ENCODE measurements around the gene MNT. TPM values are rescaled to one million over a fixed set of nuclear protein-coding genes. Genes with fewer than 3 reads are reported as not detected.

The MNT gene
- total and polyA plus RNA-seq, 9 of the 15 experiments (the other 6 are each of a cell fraction or from before 2014, with no cell fraction given): 0.18 to 23.8 (median 5.3) TPM

DNA sequence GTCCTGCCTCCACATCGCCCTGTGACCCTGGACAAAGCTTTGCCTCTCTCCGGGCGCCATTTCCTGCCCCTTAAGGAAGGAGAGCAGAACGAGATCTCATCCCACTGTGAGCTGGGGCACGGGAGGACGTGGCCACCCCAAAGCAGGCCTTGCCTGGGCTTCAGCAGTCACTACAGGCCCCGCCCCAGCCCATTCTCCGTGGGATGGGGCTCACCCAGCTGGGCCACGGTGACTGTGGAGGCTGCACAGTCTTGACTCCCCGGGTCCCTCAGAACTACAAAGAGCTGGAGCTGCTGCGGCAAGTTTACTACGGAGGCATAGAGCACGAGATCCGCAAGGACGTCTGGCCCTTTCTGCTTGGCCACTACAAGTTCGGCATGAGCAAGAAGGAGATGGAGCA, 28.2 kb downstream of the MNT start:
- ChIA-PET POLR2A (interaction anchor here (0.9 kb wide), 1 partner anchor 27 kb away, joined by 3 read pairs; no protein-coding TSS in a partner anchor), CTCF (ENCODE audit: low intra/inter-chr PET ratio) (no interaction called here)
- no peak for ATAC-seq
- no peak for TF ChIP-seq ZNF507 (tag; conservative IDR thresholded peaks at IDR 0.05)
- Histone ChIP-seq H3K27ac (ENCODE audit: extremely low read depth, low read depth, low read length) (no peak overlapping the region), H3K9me3 (replicated peaks; ENCODE audit: control insufficient read depth, insufficient read depth, low read depth, low read length) (no peaks in the 10 kb centered on the region), H4K20me1 (replicated peaks; ENCODE audit: control insufficient read depth, insufficient read depth, low read length) (no peaks in the 10 kb centered on the region), H3K4me1 (replicated peaks in 1 of 2; ENCODE audit: control insufficient read depth in 2 of 2, insufficient read depth in 2 of 2, low read length in 2 of 2) (peaks cover 0 to 16% of the 10 kb centered on the region in 2 experiments; a peak in 3 of 5 replicates), H3K9me1 (ENCODE audit: control insufficient read depth, insufficient read depth, low read length) (no peaks in the 10 kb centered on the region), H3K79me2 (ENCODE audit: control insufficient read depth, insufficient read depth, low read length) (no peaks in the 10 kb centered on the region), H2AFZ (ENCODE audit: low read depth, low read length) (no peak overlapping the region), H3K9ac (ENCODE audit: insufficient read depth in 1 of 2, low read depth in 2 of 2, low read length in 2 of 2) (peak overlapping the region in 1 of 2 experiments; percentile 13; a peak in 1 of 4 replicates), H3K36me3 (ENCODE audit: control insufficient read depth, insufficient read depth, low read length) (no peaks in the 10 kb centered on the region), H3K27me3 (ENCODE audit: control insufficient read depth in 2 of 2, insufficient read depth in 2 of 2, low read length in 2 of 2) (no peaks in the 10 kb centered on the region), H3K4me3 (no peak overlapping the region), H3K4me2 (ENCODE audit: insufficient read depth, low read length) (no peak overlapping the region)
- no TSS peak for BruUV-seq (replicated peaks)
- in situ Hi-C loops (cut with MboI) (no loop called here), intact Hi-C loops (cut with micrococcal nuclease) (no loop called here)
- no peak for FAIRE-seq
- WGBS (ENCODE audit: insufficient coverage, low coverage, missing lambda C conversion rate): 76% methylated on average over 9 of the region's 16 CpGs
- no peak for DNase-seq (ENCODE audit: extremely low read depth in 1 of 4, low spot score in 3 of 4)

DNA sequence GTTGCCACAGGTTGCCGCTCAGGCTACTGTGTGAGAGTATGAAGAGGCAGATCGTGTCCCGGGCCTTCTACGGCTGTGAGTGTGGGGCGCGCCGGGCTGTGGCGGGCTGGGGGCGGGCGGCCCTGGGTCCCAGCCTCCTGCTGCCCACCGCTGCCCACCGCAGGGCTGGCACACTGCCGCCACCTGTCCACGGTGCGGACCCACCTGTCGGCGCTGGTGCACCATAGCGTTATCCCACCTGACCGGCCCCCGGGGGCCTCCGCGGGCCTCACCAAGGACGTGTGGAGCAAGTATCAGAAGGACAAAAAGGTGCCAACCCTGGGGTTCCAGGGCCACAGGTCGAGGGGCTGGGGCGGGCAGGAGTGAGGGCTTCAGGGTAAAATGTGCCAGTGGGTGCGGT, 28.7 kb downstream of the MNT start:
- Histone ChIP-seq H3K9ac (ENCODE audit: insufficient read depth in 1 of 2, low read depth in 2 of 2, low read length in 2 of 2) (peak overlapping the region in 1 of 2 experiments; percentile 5; a peak in 1 of 4 replicates), H3K4me1 (replicated peaks in 1 of 2; ENCODE audit: control insufficient read depth in 2 of 2, insufficient read depth in 2 of 2, low read length in 2 of 2) (peaks cover 0 to 13% of the 10 kb centered on the region in 2 experiments; a peak in 2 of 5 replicates), H3K27me3 (ENCODE audit: control insufficient read depth in 2 of 2, insufficient read depth in 2 of 2, low read length in 2 of 2) (no peaks in the 10 kb centered on the region), H3K9me1 (ENCODE audit: control insufficient read depth, insufficient read depth, low read length) (no peaks in the 10 kb centered on the region), H3K4me2 (ENCODE audit: insufficient read depth, low read length) (no peak overlapping the region), H3K36me3 (ENCODE audit: control insufficient read depth, insufficient read depth, low read length) (no peaks in the 10 kb centered on the region), H3K79me2 (ENCODE audit: control insufficient read depth, insufficient read depth, low read length) (no peaks in the 10 kb centered on the region), H4K20me1 (replicated peaks; ENCODE audit: control insufficient read depth, insufficient read depth, low read length) (no peaks in the 10 kb centered on the region), H3K4me3 (no peak overlapping the region), H3K27ac (ENCODE audit: extremely low read depth, low read depth, low read length) (no peak overlapping the region), H3K9me3 (replicated peaks; ENCODE audit: control insufficient read depth, insufficient read depth, low read depth, low read length) (no peaks in the 10 kb centered on the region), H2AFZ (ENCODE audit: low read depth, low read length) (no peak overlapping the region)
- FAIRE-seq (no peak), DNase-seq (ENCODE audit: extremely low read depth in 1 of 4, low spot score in 3 of 4) (no peak), ATAC-seq (no peak)
- in situ Hi-C loops (cut with MboI) (no loop called here), intact Hi-C loops (cut with micrococcal nuclease) (no loop called here)
- POLR2A ChIA-PET: interaction anchor here (0.9 to 1.8 kb wide), 2 partner anchors 11 to 27 kb away, joined by 3 to 4 read pairs; no protein-coding TSS in a partner anchor
- TF ChIP-seq, protein P1, sequence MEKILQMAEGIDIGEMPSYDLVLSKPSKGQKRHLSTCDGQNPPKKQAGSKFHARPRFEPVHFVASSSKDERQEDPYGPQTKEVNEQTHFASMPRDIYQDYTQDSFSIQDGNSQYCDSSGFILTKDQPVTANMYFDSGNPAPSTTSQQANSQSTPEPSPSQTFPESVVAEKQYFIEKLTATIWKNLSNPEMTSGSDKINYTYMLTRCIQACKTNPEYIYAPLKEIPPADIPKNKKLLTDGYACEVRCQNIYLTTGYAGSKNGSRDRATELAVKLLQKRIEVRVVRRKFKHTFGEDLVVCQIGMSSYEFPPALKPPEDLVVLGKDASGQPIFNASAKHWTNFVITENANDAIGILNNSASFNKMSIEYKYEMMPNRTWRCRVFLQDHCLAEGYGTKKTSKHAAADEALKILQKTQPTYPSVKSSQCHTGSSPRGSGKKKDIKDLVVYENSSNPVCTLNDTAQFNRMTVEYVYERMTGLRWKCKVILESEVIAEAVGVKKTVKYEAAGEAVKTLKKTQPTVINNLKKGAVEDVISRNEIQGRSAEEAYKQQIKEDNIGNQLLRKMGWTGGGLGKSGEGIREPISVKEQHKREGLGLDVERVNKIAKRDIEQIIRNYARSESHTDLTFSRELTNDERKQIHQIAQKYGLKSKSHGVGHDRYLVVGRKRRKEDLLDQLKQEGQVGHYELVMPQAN (IDR thresholded peaks at IDR 0.05; ENCODE audit: borderline replicate concordance): no peak
- no peak for TF ChIP-seq NCOA6 (IDR thresholded peaks at IDR 0.05)
- TF ChIP-seq, protein P2, sequence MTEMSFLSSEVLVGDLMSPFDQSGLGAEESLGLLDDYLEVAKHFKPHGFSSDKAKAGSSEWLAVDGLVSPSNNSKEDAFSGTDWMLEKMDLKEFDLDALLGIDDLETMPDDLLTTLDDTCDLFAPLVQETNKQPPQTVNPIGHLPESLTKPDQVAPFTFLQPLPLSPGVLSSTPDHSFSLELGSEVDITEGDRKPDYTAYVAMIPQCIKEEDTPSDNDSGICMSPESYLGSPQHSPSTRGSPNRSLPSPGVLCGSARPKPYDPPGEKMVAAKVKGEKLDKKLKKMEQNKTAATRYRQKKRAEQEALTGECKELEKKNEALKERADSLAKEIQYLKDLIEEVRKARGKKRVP (CRISPR knock-in tag; IDR thresholded peaks at IDR 0.05): no peak
- WGBS (ENCODE audit: insufficient coverage, low coverage, missing lambda C conversion rate): 93% methylated on average over 5 of the region's 26 CpGs
- BruUV-seq (replicated peaks): no TSS peak
- CTCF ChIA-PET (ENCODE audit: low intra/inter-chr PET ratio): no interaction called here

Measured in K562 (cell line).